Transverse colon (tissue), 4 donors: ENCODE data around the gene NBEAL2. TPM values are rescaled to one million over a fixed set of nuclear protein-coding genes. Genes with fewer than 3 reads are reported as not detected.

Experiments
- DNase-seq: peaks from one replicate; pipeline ENCODE4 v3.0.0-alpha.2; 2019
- H3K27ac ChIP-seq, 4 donors: fragments of 200-600 bp; sonication (generic); 2 replicates each; pipeline ENCODE4 v1.5.1; 2016 to 2018; ENCODE audit warnings: inconsistent platforms in 4 of 4
- H3K27me3 ChIP-seq: fragments of 200-600 bp; sonication (generic); 2 replicates; pipeline ENCODE4 v1.5.1; 2017; ENCODE audit warnings: inconsistent platforms
- H3K36me3 ChIP-seq, 4 donors: fragments of 200-600 bp; sonication (generic); 2 replicates each; pipeline ENCODE4 v1.5.1; 2017 to 2019; ENCODE audit warnings: inconsistent platforms in 4 of 4
- H3K4me1 ChIP-seq, 4 donors: fragments of 200-600 bp; sonication (generic); 2 replicates each; pipeline ENCODE4 v1.5.1; 2017 to 2020; ENCODE audit warnings: inconsistent platforms in 4 of 4
- H3K4me3 ChIP-seq, 4 donors: fragments of 200-600 bp; sonication (generic); 1 replicate in 1 of 4; 2 replicates in 3 of 4; pipeline versions ENCODE4 v1.5.1 to v1.6.1; 2017 to 2019; ENCODE audit warnings: inconsistent platforms in 4 of 4
- H3K9me3 ChIP-seq, 2 donors: fragments of 200-600 bp; sonication (generic); 2 replicates each; pipeline ENCODE4 v1.5.1; 2017 to 2019; ENCODE audit warnings: inconsistent platforms in 2 of 2
- CTCF ChIP-seq, 5 experiments: fragments of 200-600 bp in 3 of 5; fragments of 450-650 bp in 2 of 5; sonication (generic) in 3 of 5; IDR thresholded peaks; 1 replicate in 2 of 5; 2 replicates in 3 of 5; pipeline ENCODE4 v1.5.1; 2016 to 2017; ENCODE audit warnings: antibody characterized with exemption in 5 of 5, inconsistent platforms in 3 of 5, mild to moderate bottlenecking in 2 of 5, moderate library complexity in 1 of 5
- EP300 ChIP-seq: sonication (generic); formaldehyde crosslinking; IDR thresholded peaks from one replicate; pipeline ENCODE4 v1.6.1; 2017; ENCODE audit warnings: antibody characterized with exemption, low read depth
- POLR2A ChIP-seq: fragments of 450-650 bp; IDR thresholded peaks from one replicate; pipeline ENCODE4 v1.6.1; 2016; ENCODE audit warnings: antibody characterized with exemption, mild to moderate bottlenecking, moderate library complexity
- POLR2AphosphoS5 ChIP-seq, 3 donors: sonication (generic); formaldehyde crosslinking; IDR thresholded peaks; one replicate each; pipeline ENCODE4 v1.6.1; 2016; ENCODE audit warnings: antibody characterized with exemption in 3 of 3
- WGBS, 2 donors: methylation state at CpG; one replicate each; pipeline ENCODE4 v1.1.5; 2018; ENCODE audit warnings: low coverage in 1 of 2; 5-methylcytosine and 5-hydroxymethylcytosine counted together
- in situ Hi-C, 4 donors: fragments of 200-750 bp; cut with MboI; loops; one replicate each; pipeline versions ENCODE4 v1.15.0 to v1.15.1; 2017; ENCODE audit warnings: low sequenced_read_pairs in 3 of 4, low pct_ligation_motif_present in 1 of 4, low pct_unique_long_range_greater_than_20kb in 1 of 4
- intact Hi-C: fragments of 100-400 bp; cut with DNase I; formaldehyde crosslinking; loops from one replicate; pipeline ENCODE4 v1.15.1; 2023; ENCODE audit warnings: low total_unique reads
- total RNA-seq, 4 donors: library from RNA; depleted of rRNA; stranded (reverse); fragments of >200 nt; gene quantifications; one replicate each; pipeline ENCODE4 v1.1.0, GENCODE V29; 2016

Gene NBEAL2
- total RNA-seq, 4 donors from 2014 or later: 81.1 to 163 (median 122) TPM

- 35 to 49% methylated on average over 8 to 19 of the region's 19 CpGs for WGBS, 2 donors
- TF ChIP-seq EP300 (peak; percentile 74), POLR2AphosphoS5 (IDR thresholded peaks at IDR 0.05) (peak; percentile 15 to 76 (median 73)), CTCF (IDR thresholded peaks at IDR 0.05) (no peak), POLR2A (peak; percentile 67)
- DNase-seq: peak; percentile 86
- peak overlapping the region; percentile 84 to 92 (median 88) for H3K27ac ChIP-seq
- in situ Hi-C loops: no loop called here
- H3K36me3 ChIP-seq: no peaks in the 10 kb centered on the region
- intact Hi-C loops: no loop called here
- no peaks in the 10 kb centered on the region for H3K27me3 ChIP-seq
- peak overlapping the region in 1 of 4 donors; percentile 1 for H3K4me3 ChIP-seq
- peaks cover 71 to 88% (median 76%) of the 10 kb centered on the region in 4 donors for H3K4me1 ChIP-seq
- no peaks in the 10 kb centered on the region for H3K9me3 ChIP-seq
Observed at GRCh38 chr3:46947981-46948791, 31.3 kb upstream of the NBEAL2 start.

GRCh38 chr3:46948830-46949671 is 30.4 kb upstream of the NBEAL2 start:
- TF ChIP-seq POLR2A: no peak
- TF ChIP-seq CTCF (IDR thresholded peaks at IDR 0.05): no peak
- TF ChIP-seq POLR2AphosphoS5 (IDR thresholded peaks at IDR 0.05): no peak
- TF ChIP-seq EP300: no peak
- 0 to 26% methylated on average over 1 to 6 of the region's 6 CpGs for WGBS, 2 donors
- in situ Hi-C loops (no loop called here), intact Hi-C loops (no loop called here)
- Histone ChIP-seq H3K36me3 (no peaks in the 10 kb centered on the region), H3K4me3 (no peak overlapping the region), H3K4me1 (peaks cover 64 to 88% (median 72%) of the 10 kb centered on the region in 4 donors), H3K27me3 (no peaks in the 10 kb centered on the region), H3K27ac (peak overlapping the region; percentile 84 to 92 (median 88)), H3K9me3 (no peaks in the 10 kb centered on the region)
- DNase-seq: peak; percentile 65

- H3K4me1 ChIP-seq: peaks cover 59 to 86% (median 65%) of the 10 kb centered on the region in 4 donors
- WGBS, 2 donors: 88% methylated on average over 2 of the region's 2 CpGs; no CpG with 5 or more reads in 1 of the 2 donors
- no peak for TF ChIP-seq EP300
- TF ChIP-seq POLR2AphosphoS5 (IDR thresholded peaks at IDR 0.05): no peak
- TF ChIP-seq POLR2A: no peak
- no peak for TF ChIP-seq CTCF (IDR thresholded peaks at IDR 0.05)
- no peaks in the 10 kb centered on the region for H3K9me3 ChIP-seq
- H3K4me3 ChIP-seq: no peak overlapping the region
- H3K36me3 ChIP-seq: no peaks in the 10 kb centered on the region
- H3K27ac ChIP-seq: peak overlapping the region; percentile 84 to 92 (median 88)
- intact Hi-C loops (no loop called here), in situ Hi-C loops (no loop called here)
- H3K27me3 ChIP-seq: no peaks in the 10 kb centered on the region
- DNase-seq: no peak
Observed at GRCh38 chr3:46950177-46950576, 29.3 kb upstream of the NBEAL2 start.

GRCh38 chr3:46950650-46951241 is 28.7 kb upstream of the NBEAL2 start:
- in situ Hi-C loops: no loop called here
- no peak overlapping the region for H3K4me3 ChIP-seq
- H3K9me3 ChIP-seq: no peaks in the 10 kb centered on the region
- intact Hi-C loops: no loop called here
- TF ChIP-seq POLR2AphosphoS5 (IDR thresholded peaks at IDR 0.05) (no peak), EP300 (no peak), POLR2A (no peak), CTCF (IDR thresholded peaks at IDR 0.05) (no peak)
- peak overlapping the region in 3 of 4 donors; percentile 18 to 92 (median 85) for H3K27ac ChIP-seq
- WGBS, 2 donors: 71 to 84% methylated on average over 2 to 7 of the region's 7 CpGs
- H3K36me3 ChIP-seq: no peaks in the 10 kb centered on the region
- no peaks in the 10 kb centered on the region for H3K27me3 ChIP-seq
- H3K4me1 ChIP-seq: peaks cover 60 to 88% (median 67%) of the 10 kb centered on the region in 4 donors
- DNase-seq: no peak
